ENCODE data around the gene ANKRD11.

GRCh38 chr16:89268987-89269735 lies 221.2 kb downstream of the ANKRD11 start:
- TF ChIP-seq CTCF (conservative IDR thresholded peaks at IDR 0.05; ENCODE audit: low read length) (no peak), EZH2phosphoT487 (IDR thresholded peaks at IDR 0.05; ENCODE audit: borderline replicate concordance) (no peak)

Data from Loucy (cell line).